ENCODE results near the gene RABGGTA. TPM values are rescaled to one million over a fixed set of nuclear protein-coding genes. Genes with fewer than 3 reads are reported as not detected.

Gene RABGGTA
- total RNA-seq, 1 experiment from 2014 or later = 25.6 TPM

DNA sequence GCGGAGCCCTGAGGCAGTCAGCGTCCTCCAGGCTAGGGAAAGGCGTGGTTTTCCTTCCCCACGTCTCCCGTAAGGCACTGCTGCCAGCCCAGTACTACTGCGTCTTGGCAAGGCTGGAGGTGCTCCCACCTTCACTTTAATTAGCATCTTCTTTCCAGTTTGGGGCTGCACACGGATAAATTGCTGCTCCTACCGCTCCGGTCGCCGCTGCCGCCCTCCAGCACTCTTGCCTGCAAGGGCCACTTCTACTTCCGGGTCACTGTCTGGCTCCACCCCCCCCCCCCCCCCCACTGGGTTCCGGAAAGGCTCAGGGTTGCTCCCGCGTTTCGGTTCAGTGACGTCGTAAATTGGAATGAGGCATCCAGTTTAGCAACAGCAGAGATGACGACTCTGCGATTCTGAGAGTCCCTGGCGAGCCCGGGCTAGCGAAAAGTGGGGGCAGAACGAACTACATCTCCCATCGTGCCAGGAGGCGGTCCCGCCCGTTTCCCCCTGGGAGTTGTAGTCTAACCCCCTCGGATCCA lies 39.2 kb downstream of the RABGGTA start, which contains the start of gene NEDD8:
NEDD8 (minus strand) TSS at position 247 of the 524 bp plus-strand sequence; CDS start at position 147, 100 bp downstream.
- Histone ChIP-seq H3K23me2 (ENCODE audit: insufficient read length, low read depth, low read length, poor library complexity, severe bottlenecking) (peaks cover 15% of the 10 kb centered on the region), H4K20me1 (ENCODE audit: control insufficient read depth, insufficient read depth, insufficient read length) (no peaks in the 10 kb centered on the region), H2BK120ac (ENCODE audit: low read depth, low read length, poor library complexity, severe bottlenecking) (no peak within 1 kb of the TSS), H3K27ac (ENCODE audit: insufficient read length, low read depth, low read length) (peak within 1 kb of the TSS; percentile 57), H4K8ac (replicated peaks; ENCODE audit: insufficient read length, low read depth, low read length) (peak within 1 kb of the TSS; percentile 47), H2AFZ (ENCODE audit: low read length) (peak within 1 kb of the TSS; percentile 32), H3K23ac (ENCODE audit: insufficient read length, low read depth, low read length) (no peak within 1 kb of the TSS), H3K4me2 (ENCODE audit: insufficient read depth, insufficient read length, low read length) (peak within 1 kb of the TSS; percentile 99), H3K27me3 (ENCODE audit: insufficient read depth, low read length) (no peaks in the 10 kb centered on the region), H3K4me1 (ENCODE audit: insufficient read depth, low read length) (0 out of 2 replicates have a peak, but pooled peaks cover 6% of the 10 kb centered on the region), H3K79me2 (ENCODE audit: insufficient read depth, low read length) (peaks cover 3% of the 10 kb centered on the region; the same call in 1 of the 2 replicates), H3K14ac (ENCODE audit: insufficient read depth, low read length) (peak within 1 kb of the TSS; percentile 49), H3T11ph (ENCODE audit: low read length) (no peak within 1 kb of the TSS), H3K4ac (ENCODE audit: low read depth, low read length) (no peak within 1 kb of the TSS), H3K79me1 (ENCODE audit: insufficient read depth, low read depth, low read length, poor library complexity, severe bottlenecking) (peaks cover 11% of the 10 kb centered on the region), H4K5ac (ENCODE audit: insufficient read length, low read depth, low read length) (no peak within 1 kb of the TSS), H2BK20ac (ENCODE audit: low read depth, low read length, poor library complexity, severe bottlenecking) (no peak within 1 kb of the TSS), H3K18ac (ENCODE audit: insufficient read length, low read depth, low read length) (peak within 1 kb of the TSS; percentile 83), H2BK5ac (ENCODE audit: insufficient read length, low read length) (peak within 1 kb of the TSS; percentile 1), H2BK12ac (ENCODE audit: insufficient read length, low read depth, low read length) (no peak within 1 kb of the TSS), H3K56ac (ENCODE audit: insufficient read length, low read depth, low read length) (no peak within 1 kb of the TSS), H3K9me3 (ENCODE audit: control insufficient read depth, low read depth, low read length) (no peaks in the 10 kb centered on the region), H2BK15ac (ENCODE audit: low read depth, low read length) (no peak within 1 kb of the TSS), H4K91ac (ENCODE audit: insufficient read length, low read depth, low read length) (no peak within 1 kb of the TSS), H2AK5ac (ENCODE audit: insufficient read length, low read length) (no peak within 1 kb of the TSS), H3K9ac (ENCODE audit: extremely low read depth, insufficient read length, low read length) (peak within 1 kb of the TSS; percentile 89)
- H3K36me3 Mint-ChIP-seq (ENCODE audit: insufficient read depth in 1 of 3, low read depth in 3 of 3) = peaks cover 18 to 44% (median 40%) of the 10 kb centered on the region in 3 experiments; a peak in 6 of 7 replicates
- H3K9me3 Mint-ChIP-seq = no peaks in the 10 kb centered on the region
- H3K4me3 Mint-ChIP-seq = peak within 1 kb of the TSS; percentile 98 to 99
- H3K4me1 Mint-ChIP-seq = peaks cover 8 to 22% of the 10 kb centered on the region in 2 experiments
- WGBS (ENCODE audit: extremely low coverage, insufficient read length, low lambda C conversion rate) = no CpG with 5 or more reads among the region's 30 CpGs
- DNase-seq = peak; percentile 89
- no peaks in the 10 kb centered on the region for H3K27me3 Mint-ChIP-seq (ENCODE audit: low read depth)
- TF ChIP-seq, protein P1, sequence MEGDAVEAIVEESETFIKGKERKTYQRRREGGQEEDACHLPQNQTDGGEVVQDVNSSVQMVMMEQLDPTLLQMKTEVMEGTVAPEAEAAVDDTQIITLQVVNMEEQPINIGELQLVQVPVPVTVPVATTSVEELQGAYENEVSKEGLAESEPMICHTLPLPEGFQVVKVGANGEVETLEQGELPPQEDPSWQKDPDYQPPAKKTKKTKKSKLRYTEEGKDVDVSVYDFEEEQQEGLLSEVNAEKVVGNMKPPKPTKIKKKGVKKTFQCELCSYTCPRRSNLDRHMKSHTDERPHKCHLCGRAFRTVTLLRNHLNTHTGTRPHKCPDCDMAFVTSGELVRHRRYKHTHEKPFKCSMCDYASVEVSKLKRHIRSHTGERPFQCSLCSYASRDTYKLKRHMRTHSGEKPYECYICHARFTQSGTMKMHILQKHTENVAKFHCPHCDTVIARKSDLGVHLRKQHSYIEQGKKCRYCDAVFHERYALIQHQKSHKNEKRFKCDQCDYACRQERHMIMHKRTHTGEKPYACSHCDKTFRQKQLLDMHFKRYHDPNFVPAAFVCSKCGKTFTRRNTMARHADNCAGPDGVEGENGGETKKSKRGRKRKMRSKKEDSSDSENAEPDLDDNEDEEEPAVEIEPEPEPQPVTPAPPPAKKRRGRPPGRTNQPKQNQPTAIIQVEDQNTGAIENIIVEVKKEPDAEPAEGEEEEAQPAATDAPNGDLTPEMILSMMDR (conservative IDR thresholded peaks at IDR 0.05) = no peak
- peak within 1 kb of the TSS; percentile 96 to 99 (median 98) for H3K27ac Mint-ChIP-seq

Data from H9 (cell line).